ENCODE results near the gene TXLNA. TPM values are rescaled to one million over a fixed set of nuclear protein-coding genes. Genes with fewer than 3 reads are reported as not detected.

Gene TXLNA
- polyA plus RNA-seq, 1 donor (not counting 4 experiments of a cell fraction or from before 2014, with no cell fraction given), result 20.0 TPM

DNA sequence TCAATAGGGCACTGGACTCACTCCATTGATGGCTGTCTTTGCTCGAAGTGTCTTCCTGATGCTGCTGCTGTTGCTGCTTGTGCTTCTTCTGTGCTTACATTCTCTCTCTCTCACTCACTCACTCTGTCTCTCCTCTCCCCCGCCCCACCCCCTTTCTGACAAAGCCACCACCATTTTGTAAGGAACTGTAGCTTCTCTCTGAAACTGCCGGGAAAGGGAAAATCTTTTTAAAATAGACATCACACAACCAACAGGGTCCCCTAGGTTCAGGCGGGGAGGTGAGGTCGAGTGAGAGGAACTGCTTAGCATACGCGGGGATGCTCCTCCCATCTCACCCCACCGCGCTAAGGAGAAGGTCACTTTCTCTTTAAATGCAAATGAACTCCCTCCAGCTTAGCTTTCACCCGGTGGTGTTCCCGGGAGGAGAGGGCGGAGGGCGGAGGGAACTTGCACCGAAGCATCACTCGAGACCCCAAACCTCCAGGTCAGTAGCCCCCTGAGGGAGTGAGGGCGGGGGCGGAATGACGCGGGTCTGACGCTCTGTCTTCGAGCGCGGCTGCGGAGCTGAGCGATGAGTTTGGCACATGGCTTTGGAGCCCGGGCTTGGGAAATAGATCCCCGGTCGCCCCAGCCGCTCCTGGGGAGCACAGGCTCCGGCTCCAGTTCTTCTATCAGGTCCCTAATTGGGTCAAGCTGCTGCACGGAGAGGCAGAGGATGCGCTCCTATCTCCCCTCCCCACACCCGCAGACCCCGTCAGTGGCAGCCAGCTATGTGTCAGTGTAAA is 20.9 kb downstream of the TXLNA start, which contains the start of gene CCDC28B:
CCDC28B (plus strand) TSS at position 370 of the 785 bp plus-strand sequence. CDS start 1,341 bp downstream, outside the sequence.
- H3K4me3 ChIP-seq (ENCODE audit: control insufficient read depth in 2 of 3, extremely low read depth in 1 of 3, insufficient read depth in 2 of 3, low read depth in 1 of 3, low read length in 3 of 3), result peak within 1 kb of the TSS; percentile 40 to 73 (median 73)
- no peaks in the 10 kb centered on the region for H3K79me2 ChIP-seq (ENCODE audit: control insufficient read depth, insufficient read depth, low read length)
- H4K20me1 ChIP-seq (ENCODE audit: control insufficient read depth, extremely low read depth, insufficient read depth, low read length), result no peaks in the 10 kb centered on the region
- dilution Hi-C loops (cut with MboI; ENCODE audit: extremely low pct_ligation_motif_present, low sequenced_read_pairs), result no loop called here
- H3K9me1 ChIP-seq (ENCODE audit: control insufficient read depth, extremely low read depth, insufficient read depth, low read length), result no peaks in the 10 kb centered on the region
- peak within 1 kb of the TSS; percentile 90 for H3K4me2 ChIP-seq (ENCODE audit: control insufficient read depth, extremely low read depth, insufficient read depth, low read depth, low read length)
- TF ChIP-seq, protein P1, sequence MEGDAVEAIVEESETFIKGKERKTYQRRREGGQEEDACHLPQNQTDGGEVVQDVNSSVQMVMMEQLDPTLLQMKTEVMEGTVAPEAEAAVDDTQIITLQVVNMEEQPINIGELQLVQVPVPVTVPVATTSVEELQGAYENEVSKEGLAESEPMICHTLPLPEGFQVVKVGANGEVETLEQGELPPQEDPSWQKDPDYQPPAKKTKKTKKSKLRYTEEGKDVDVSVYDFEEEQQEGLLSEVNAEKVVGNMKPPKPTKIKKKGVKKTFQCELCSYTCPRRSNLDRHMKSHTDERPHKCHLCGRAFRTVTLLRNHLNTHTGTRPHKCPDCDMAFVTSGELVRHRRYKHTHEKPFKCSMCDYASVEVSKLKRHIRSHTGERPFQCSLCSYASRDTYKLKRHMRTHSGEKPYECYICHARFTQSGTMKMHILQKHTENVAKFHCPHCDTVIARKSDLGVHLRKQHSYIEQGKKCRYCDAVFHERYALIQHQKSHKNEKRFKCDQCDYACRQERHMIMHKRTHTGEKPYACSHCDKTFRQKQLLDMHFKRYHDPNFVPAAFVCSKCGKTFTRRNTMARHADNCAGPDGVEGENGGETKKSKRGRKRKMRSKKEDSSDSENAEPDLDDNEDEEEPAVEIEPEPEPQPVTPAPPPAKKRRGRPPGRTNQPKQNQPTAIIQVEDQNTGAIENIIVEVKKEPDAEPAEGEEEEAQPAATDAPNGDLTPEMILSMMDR (optimal IDR thresholded peaks at IDR 0.05 in 1 of 3, IDR thresholded peaks at IDR 0.05 in 1 of 3, conservative IDR thresholded peaks at IDR 0.05 in 1 of 3; ENCODE audit: extremely low read depth in 1 of 3, insufficient read depth in 2 of 3, low read length in 3 of 3), result no peak
- H3K27me3 ChIP-seq (ENCODE audit: control insufficient read depth, extremely low read depth, insufficient read depth, low read length), result no peaks in the 10 kb centered on the region
- H3K9ac ChIP-seq (ENCODE audit: control insufficient read depth, extremely low read depth, insufficient read depth, low read length), result peak within 1 kb of the TSS; percentile 79
- peaks cover 18% of the 10 kb centered on the region for H3K4me1 ChIP-seq (ENCODE audit: control insufficient read depth, extremely low read depth, insufficient read depth, low read length)
- no peak for DNase-seq (ENCODE audit: low read depth, low spot score)
- H3K9me3 ChIP-seq (ENCODE audit: control insufficient read depth, low read depth, low read length), result no peaks in the 10 kb centered on the region
- H3K27ac ChIP-seq (ENCODE audit: control insufficient read depth, insufficient read depth, low read length), result peak within 1 kb of the TSS; percentile 72
- H2AFZ ChIP-seq (ENCODE audit: control insufficient read depth, low read length), result peak within 1 kb of the TSS; percentile 93
- H3K36me3 ChIP-seq (ENCODE audit: control insufficient read depth in 2 of 2, extremely low read depth in 1 of 2, insufficient read depth in 2 of 2, low read length in 2 of 2), result peaks cover 9 to 17% of the 10 kb centered on the region in 2 experiments
- peak; percentile 13 for FAIRE-seq

DNA sequence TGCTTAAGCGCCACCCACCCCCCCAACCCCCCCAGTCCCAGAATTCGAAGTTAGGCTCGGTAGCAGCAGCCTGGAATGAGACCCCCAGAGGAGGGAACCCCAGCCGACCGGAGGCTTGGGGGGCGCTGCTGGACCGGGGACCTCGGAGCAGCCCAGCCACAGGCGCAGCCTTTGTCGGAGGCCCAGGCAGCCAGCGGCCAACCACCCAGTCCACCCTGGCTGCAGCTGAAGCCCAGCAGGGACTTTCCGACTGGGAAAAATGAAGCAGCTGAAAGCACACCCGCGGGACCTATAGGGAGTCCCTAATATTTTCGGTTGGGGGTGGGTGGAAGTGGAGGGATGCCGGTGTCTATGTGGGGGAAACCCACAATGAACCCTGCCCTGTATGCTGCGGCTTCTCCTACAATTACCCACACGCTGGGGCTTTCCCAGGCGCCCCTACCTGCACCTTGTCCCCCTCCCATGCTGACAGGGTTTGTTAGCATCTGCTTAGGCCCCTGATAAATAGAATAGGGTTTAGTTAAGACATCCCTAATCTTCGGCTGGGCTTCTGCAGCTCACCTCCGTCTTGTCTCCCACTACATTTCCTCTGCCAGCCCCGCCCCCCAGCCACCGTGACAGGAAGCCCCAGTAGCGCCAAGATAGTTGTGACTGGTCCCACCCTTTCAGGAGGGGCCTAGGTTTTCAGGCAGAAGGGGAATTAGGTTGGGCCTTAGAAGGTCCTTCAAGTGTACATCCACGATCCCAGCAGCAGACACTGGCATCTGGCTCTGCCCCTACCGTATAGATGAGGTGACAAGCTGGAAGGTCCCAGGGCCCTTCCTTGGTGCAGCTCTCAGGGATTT is 21.8 kb downstream of the TXLNA start:
- H3K4me1 ChIP-seq (ENCODE audit: control insufficient read depth, extremely low read depth, insufficient read depth, low read length), result peaks cover 24% of the 10 kb centered on the region
- H3K4me3 ChIP-seq (ENCODE audit: control insufficient read depth in 2 of 3, extremely low read depth in 1 of 3, insufficient read depth in 2 of 3, low read depth in 1 of 3, low read length in 3 of 3), result peak overlapping the region; percentile 40 to 73 (median 73)
- peak overlapping the region; percentile 28 for H2AFZ ChIP-seq (ENCODE audit: control insufficient read depth, low read length)
- DNase-seq (ENCODE audit: low read depth, low spot score), result no peak
- dilution Hi-C loops (cut with MboI; ENCODE audit: extremely low pct_ligation_motif_present, low sequenced_read_pairs), result no loop called here
- H3K27ac ChIP-seq (ENCODE audit: control insufficient read depth, insufficient read depth, low read length), result no peak overlapping the region
- H3K36me3 ChIP-seq (ENCODE audit: control insufficient read depth in 2 of 2, extremely low read depth in 1 of 2, insufficient read depth in 2 of 2, low read length in 2 of 2), result peaks cover 6 to 14% of the 10 kb centered on the region in 2 experiments
- no peaks in the 10 kb centered on the region for H3K9me3 ChIP-seq (ENCODE audit: control insufficient read depth, low read depth, low read length)
- TF ChIP-seq, protein P1 (optimal IDR thresholded peaks at IDR 0.05 in 1 of 3, IDR thresholded peaks at IDR 0.05 in 1 of 3, conservative IDR thresholded peaks at IDR 0.05 in 1 of 3; ENCODE audit: extremely low read depth in 1 of 3, insufficient read depth in 2 of 3, low read length in 3 of 3), result no peak
- TF ChIP-seq EZH2 (IDR thresholded peaks at IDR 0.05; ENCODE audit: low read length), result no peak
- H3K4me2 ChIP-seq (ENCODE audit: control insufficient read depth, extremely low read depth, insufficient read depth, low read depth, low read length), result peak overlapping the region; percentile 90
- no peaks in the 10 kb centered on the region for H3K79me2 ChIP-seq (ENCODE audit: control insufficient read depth, insufficient read depth, low read length)
- no peak for FAIRE-seq
- no peaks in the 10 kb centered on the region for H4K20me1 ChIP-seq (ENCODE audit: control insufficient read depth, extremely low read depth, insufficient read depth, low read length)
- peak overlapping the region; percentile 79 for H3K9ac ChIP-seq (ENCODE audit: control insufficient read depth, extremely low read depth, insufficient read depth, low read length)
- no peaks in the 10 kb centered on the region for H3K27me3 ChIP-seq (ENCODE audit: control insufficient read depth, extremely low read depth, insufficient read depth, low read length)
- no peaks in the 10 kb centered on the region for H3K9me1 ChIP-seq (ENCODE audit: control insufficient read depth, extremely low read depth, insufficient read depth, low read length)

Measured in keratinocyte (primary cell).